Measurements from ENCODE around the gene SORCS2.

DNA sequence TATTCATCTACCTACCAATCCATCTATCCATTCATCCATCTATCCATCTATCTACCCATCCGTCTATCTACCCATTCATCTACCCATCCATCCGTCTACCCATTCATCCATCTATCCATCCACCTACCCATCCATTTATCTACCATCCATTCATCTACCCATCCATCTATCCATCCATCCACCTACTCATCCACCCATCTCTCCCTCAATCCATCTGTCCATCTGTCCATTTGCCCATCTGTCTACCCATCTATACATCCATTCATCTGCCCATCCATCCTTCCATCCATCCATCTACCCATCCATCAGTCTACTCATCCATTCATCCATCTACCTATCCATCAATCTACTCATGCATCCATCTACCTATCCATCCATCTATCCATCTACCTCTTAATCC is 369.2 kb downstream of the SORCS2 start:
- TF ChIP-seq YY1 (IDR thresholded peaks at IDR 0.05; ENCODE audit: insufficient read depth, insufficient read length) (no peak), SUZ12 (IDR thresholded peaks at IDR 0.05; ENCODE audit: extremely low read depth, insufficient read depth, insufficient read length) (no peak)
